Measurements from ENCODE around the gene ARHGAP26. TPM values are rescaled to one million over a fixed set of nuclear protein-coding genes. Genes with fewer than 3 reads are reported as not detected.

The ARHGAP26 gene
- total RNA-seq, 1 donor, result 1.7 TPM

- peak; percentile 44 for DNase-seq (ENCODE audit: low read depth)
- no peak for TF ChIP-seq CTCF (IDR thresholded peaks at IDR 0.05; ENCODE audit: insufficient read depth, low read depth, low read length)
- no peak overlapping the region for H3K4me3 ChIP-seq (ENCODE audit: low read depth, low read length)
Observed at GRCh38 chr5:143068712-143069111, 298.5 kb downstream of the ARHGAP26 start.

- no peak overlapping the region for H3K4me3 ChIP-seq (ENCODE audit: low read depth, low read length)
- DNase-seq (ENCODE audit: low read depth), result no peak
- no peak for TF ChIP-seq CTCF (IDR thresholded peaks at IDR 0.05; ENCODE audit: insufficient read depth, low read depth, low read length)
Observed at GRCh38 chr5:143071927-143072326, 301.8 kb downstream of the ARHGAP26 start.

GRCh38 chr5:143072734-143073133 lies 302.6 kb downstream of the ARHGAP26 start:
- no peak for TF ChIP-seq CTCF (IDR thresholded peaks at IDR 0.05; ENCODE audit: insufficient read depth, low read depth, low read length)
- no peak overlapping the region for H3K4me3 ChIP-seq (ENCODE audit: low read depth, low read length)
- DNase-seq (ENCODE audit: low read depth), result no peak

- no peak for DNase-seq (ENCODE audit: low read depth)
- no peak for TF ChIP-seq CTCF (IDR thresholded peaks at IDR 0.05; ENCODE audit: insufficient read depth, low read depth, low read length)
Observed at GRCh38 chr5:143073766-143074165, 303.6 kb downstream of the ARHGAP26 start.

GRCh38 chr5:143074414-143074996 lies 304.3 kb downstream of the ARHGAP26 start:
- no peak overlapping the region for H3K4me3 ChIP-seq (ENCODE audit: low read depth, low read length)
- no peak for TF ChIP-seq CTCF (IDR thresholded peaks at IDR 0.05; ENCODE audit: insufficient read depth, low read depth, low read length)
- no peak for DNase-seq (ENCODE audit: low read depth)

More at GRCh38 chr5:143073766-143074165, 303.6 kb downstream of the ARHGAP26 start:
- H3K4me3 ChIP-seq (ENCODE audit: low read depth, low read length), result no peak overlapping the region

- DNase-seq (ENCODE audit: low read depth), result no peak
- H3K4me3 ChIP-seq (ENCODE audit: low read depth, low read length), result no peak overlapping the region
- TF ChIP-seq CTCF (IDR thresholded peaks at IDR 0.05; ENCODE audit: insufficient read depth, low read depth, low read length), result no peak
Observed at GRCh38 chr5:143076377-143076776, 306.2 kb downstream of the ARHGAP26 start.
